KOPT-K1 (cell line): ENCODE data around the gene ACSL6.
"Not testable (repeated sequence)": the region's sequence is repeated elsewhere in the genome, so short reads cannot be mapped to it uniquely, and the experiment has no call there.

Experiments used
- H3K27ac ChIP-seq: fragments of 200-600 bp; sonication (generic); 2 replicates; pipeline ENCODE4 v1.5.1; 2016; ENCODE audit warnings: antibody characterized with exemption, mild to moderate bottlenecking, low read depth, low read length; ENCODE audit not compliant: poor library complexity, severe bottlenecking
- H3K36me3 ChIP-seq: fragments of 200-600 bp; sonication (generic); 2 replicates; pipeline ENCODE4 v1.5.1; 2017; ENCODE audit warnings: antibody characterized with exemption, mild to moderate bottlenecking, low read length, moderate library complexity; ENCODE audit not compliant: insufficient read depth
- H3K9me3 ChIP-seq: fragments of 200-600 bp; sonication (generic); 2 replicates; pipeline ENCODE4 v1.5.1; 2017; ENCODE audit warnings: antibody characterized with exemption, low read length, mild to moderate bottlenecking; ENCODE audit not compliant: insufficient read depth, poor library complexity, severe bottlenecking

ACSL6 gene

DNA sequence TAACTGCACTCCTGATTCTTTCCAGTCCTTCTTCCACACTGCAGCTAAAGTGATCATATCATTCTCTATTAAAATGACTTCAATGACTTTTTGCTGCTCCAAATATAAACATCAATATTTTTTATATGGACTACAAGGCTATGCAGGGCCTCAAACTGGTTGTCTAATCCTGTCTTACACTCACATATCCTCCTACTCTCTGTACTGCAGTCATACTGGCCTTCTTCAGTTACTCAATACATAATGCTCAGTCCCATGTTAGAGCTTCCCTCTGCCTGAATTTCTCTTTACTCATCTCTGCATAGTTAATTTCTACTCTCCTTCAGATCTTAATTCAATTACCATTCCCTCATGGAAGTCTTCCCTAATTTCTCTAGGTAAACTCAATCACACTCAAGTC lies 69.4 kb downstream of the ACSL6 start:
- H3K27ac ChIP-seq: no peak overlapping the region
- no peaks in the 10 kb centered on the region for H3K9me3 ChIP-seq
- H3K36me3 ChIP-seq: no peaks in the 10 kb centered on the region

DNA sequence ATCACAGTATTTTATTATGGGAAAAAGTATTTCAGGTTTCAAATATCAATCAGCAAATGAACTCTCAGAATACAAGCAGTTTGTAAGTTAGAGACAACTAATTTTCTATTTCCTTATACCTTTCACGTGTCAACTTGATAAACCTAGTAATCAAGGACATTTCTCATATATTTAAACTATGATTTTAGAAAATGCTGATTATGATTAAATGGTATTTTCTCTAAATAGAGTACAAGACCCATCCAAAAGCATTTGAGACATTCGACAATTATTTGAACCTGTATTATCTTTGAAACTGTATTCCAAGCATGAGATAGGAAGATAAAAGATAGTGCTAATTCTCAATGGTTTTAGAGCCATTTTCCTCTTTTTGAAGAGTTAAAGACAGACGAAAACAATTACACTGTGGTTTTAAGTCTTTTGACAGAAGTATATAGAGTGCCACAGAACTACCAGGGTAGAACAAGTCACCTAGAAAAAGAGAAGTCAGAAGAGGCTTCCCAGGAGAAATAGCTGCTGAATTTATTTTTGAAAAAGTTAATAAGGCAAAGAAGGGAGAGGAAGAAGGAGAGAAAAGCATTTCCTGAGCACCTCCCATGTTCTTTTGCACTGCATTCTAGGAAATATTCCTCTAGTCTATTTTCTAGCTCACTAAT lies 71.6 kb downstream of the ACSL6 start:
- Histone ChIP-seq H3K9me3 (no peaks in the 10 kb centered on the region), H3K27ac (no peak overlapping the region), H3K36me3 (no peaks in the 10 kb centered on the region)

- peaks cover 12% of the 10 kb centered on the region for H3K9me3 ChIP-seq
Observed at GRCh38 chr5:131932235-131932634, 79.2 kb downstream of the ACSL6 start.

DNA sequence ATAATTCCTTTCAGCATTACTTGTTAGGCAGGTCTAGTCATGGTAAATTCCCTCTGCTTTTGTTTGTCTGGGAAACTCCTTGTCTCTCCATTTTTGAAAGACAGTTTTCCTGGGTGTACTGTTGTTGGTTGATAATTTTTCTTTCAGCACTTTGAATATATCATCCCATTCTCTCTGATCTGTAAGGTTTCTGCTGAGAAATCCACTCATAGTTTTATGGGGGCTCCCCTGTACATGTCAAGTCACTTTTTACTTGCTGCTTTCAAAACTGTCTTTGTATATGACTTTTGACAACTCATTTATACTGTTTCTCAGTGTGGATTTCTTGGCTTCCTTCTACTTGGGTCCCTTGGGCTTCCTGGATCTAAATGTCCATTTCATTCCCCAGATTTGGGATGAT lies 82.5 kb downstream of the ACSL6 start:
- H3K36me3 ChIP-seq: no peaks in the 10 kb centered on the region

More at GRCh38 chr5:131932235-131932634, 79.2 kb downstream of the ACSL6 start:
- H3K36me3 ChIP-seq: no peaks in the 10 kb centered on the region
- H3K27ac ChIP-seq: no peak overlapping the region

DNA sequence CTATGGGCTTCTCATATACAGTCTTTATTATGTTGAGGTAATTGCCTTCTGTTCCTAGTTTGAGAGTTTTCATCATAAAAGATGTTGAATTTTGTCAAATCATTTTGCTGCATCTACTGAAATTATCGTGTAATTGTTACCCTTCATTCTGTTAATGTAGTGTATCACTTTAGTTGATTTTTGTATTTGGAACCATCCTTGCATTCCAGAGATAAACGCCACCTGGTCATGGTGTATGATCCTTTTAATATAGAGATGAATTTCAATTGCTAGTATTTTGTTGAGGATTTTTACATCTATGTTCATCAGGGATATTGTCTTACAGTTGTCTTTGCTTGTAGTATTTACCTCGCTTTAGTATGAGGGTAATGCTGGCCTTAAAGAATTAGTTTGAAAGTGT lies 85.3 kb downstream of the ACSL6 start:
- no peaks in the 10 kb centered on the region for H3K36me3 ChIP-seq
- H3K9me3 ChIP-seq: peaks cover 23% of the 10 kb centered on the region
- no peak overlapping the region for H3K27ac ChIP-seq

More for the DNA sequence above, 82.5 kb downstream of the ACSL6 start:
- no peak overlapping the region for H3K27ac ChIP-seq
- H3K9me3 ChIP-seq: peaks cover 23% of the 10 kb centered on the region

DNA sequence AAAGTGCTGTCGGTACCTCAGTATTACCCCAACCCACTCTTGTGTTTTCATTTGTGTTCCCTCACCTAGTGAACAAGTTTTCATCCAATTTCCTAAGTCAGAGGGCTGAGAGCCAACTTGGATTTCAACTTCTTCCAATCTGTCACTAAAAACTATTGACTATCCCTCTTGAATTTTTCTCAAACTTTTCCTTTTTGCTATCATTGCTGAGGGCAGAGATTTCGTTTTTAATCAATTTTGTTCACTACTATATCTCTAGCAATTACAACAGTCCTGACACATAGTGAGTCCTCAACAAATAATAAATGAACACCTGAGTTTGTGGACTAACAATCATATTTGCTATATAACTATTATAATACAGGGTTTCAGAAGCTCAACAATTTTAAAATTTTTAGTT lies 95.0 kb downstream of the ACSL6 start:
- Histone ChIP-seq H3K27ac (no peak overlapping the region), H3K36me3 (no peaks in the 10 kb centered on the region), H3K9me3 (no peaks in the 10 kb centered on the region)

- Histone ChIP-seq H3K36me3 (no peaks in the 10 kb centered on the region), H3K9me3 (no peaks in the 10 kb centered on the region), H3K27ac (no peak overlapping the region)
Observed at GRCh38 chr5:131914472-131914871, 97.0 kb downstream of the ACSL6 start.

DNA sequence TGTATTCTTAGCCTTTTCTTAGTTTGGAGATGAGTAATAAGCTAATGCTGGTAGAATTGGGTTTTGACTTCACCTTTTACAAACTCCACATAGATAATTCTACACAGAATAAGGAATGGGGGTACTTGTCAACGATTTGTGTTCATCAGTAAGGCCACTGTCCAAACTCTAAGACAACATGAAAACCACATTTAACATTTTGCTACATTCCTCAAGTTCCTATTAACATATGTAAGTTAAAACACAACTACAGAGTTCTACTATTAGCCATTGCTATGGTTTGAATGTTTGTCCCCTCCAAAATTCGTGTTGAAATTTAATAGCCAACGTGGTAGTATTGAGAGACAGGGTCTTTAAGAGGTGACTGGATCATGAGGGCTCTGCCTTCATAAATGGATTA lies 97.9 kb downstream of the ACSL6 start:
- Histone ChIP-seq H3K9me3 (no peaks in the 10 kb centered on the region), H3K36me3 (no peaks in the 10 kb centered on the region), H3K27ac (no peak overlapping the region)

GRCh38 chr5:131906668-131907067 lies 104.8 kb downstream of the ACSL6 start:
- H3K36me3 ChIP-seq: no peaks in the 10 kb centered on the region
- peaks cover 31% of the 10 kb centered on the region for H3K9me3 ChIP-seq
- no peak overlapping the region for H3K27ac ChIP-seq

- H3K27ac ChIP-seq, H3K36me3 ChIP-seq: not testable (repeated sequence)
- H3K9me3 ChIP-seq: peaks cover 46% of the 10 kb centered on the region
Observed at GRCh38 chr5:131902266-131902665, 109.2 kb downstream of the ACSL6 start.
